Activated T-cell treated with anti-CD3 and anti-CD28 coated beads for 24 hours (primary cell): ENCODE measurements around the gene NDUFB7.
"Not testable (repeated sequence)": the region's sequence is repeated elsewhere in the genome, so short reads cannot be mapped to it uniquely, and the experiment has no call there.

Experiments used
- DNase-seq: peaks from one replicate; pipeline ENCODE4 v3.0.0-alpha.2; 2020; ENCODE audit warnings: low read depth

Gene NDUFB7

GRCh38 chr19:14571695-14572490 is at the start of gene NDUFB7:
TSS of gene NDUFB7 (minus strand) at chr19:14572066. CDS start at chr19:14572000, 66 bp downstream.
- peak; percentile 84 for DNase-seq

DNA sequence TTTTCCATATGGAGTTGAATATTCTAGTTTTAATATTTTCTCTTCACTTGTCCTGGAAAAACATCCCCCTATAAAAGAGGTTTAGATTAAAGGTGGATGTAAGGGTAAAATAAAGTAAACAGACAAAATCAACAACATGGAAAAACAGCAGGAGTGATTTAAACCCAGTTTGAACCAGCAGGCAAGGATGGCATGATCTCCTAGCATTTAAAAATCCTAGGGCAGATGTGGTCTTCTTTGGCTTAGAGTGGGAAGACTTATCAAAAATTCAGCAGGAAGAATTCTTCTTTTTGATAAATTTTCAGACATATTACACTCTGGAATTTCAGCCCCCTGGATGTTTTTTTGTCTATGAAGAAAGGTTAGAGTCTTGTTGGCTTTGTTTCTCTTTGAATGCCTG is 47.5 kb upstream of the NDUFB7 start:
- no peak for DNase-seq

DNA sequence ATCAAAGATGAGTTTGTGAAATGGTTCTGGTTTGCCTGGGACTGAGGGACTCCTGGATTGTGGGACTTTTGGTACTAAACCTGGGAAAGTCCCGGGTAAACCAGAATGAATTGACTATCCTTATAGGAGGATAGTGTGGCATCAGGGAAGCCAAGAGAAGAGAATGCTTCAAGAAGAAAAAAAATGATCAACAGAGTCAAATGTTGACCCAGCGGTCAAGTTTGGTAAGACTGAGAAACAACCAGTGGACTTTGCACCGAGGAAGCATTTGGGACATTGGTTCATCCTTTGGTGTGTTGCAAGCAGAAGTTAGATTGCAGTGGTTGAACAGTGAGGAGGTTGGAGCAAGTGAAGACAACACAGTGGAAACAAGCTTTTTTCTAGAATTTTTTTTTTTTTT is 44.5 kb upstream of the NDUFB7 start:
- no peak for DNase-seq

DNA sequence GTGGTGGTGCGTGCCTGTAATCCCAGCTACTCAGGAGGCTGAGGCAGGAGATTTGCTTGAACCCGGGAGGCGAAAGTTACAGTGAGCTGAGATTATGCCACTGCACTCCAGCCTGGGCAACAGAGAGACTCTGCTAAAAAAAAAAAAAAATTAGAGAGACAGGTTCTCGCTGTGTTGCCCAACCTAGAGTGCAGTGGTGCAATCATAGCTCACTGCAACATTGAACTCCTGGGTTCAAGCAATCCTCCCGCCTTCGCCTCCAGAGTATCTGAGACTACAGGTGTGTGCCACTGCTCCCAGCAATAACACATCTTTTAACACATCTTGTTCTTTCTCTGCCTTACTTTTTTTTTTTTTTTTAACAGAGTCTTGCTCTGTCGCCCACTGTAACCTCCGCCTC is 43.8 kb upstream of the NDUFB7 start:
- DNase-seq = no peak

DNA sequence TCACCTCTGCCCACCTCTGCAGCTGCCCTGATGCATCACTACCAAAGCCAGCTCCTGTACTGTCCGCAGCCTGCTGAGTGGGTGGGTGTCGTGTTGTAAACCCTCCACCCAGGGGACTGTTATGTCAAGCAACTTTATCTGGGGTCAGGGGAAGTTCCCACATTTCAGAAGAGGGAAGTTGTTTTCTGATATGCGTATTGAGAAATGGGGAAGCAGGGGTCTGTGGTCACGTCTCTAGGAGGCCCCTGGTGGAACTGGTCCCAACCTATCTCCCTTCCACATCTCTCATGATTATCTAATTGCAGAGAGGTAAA is 42.2 kb upstream of the NDUFB7 start:
- no peak for DNase-seq

GRCh38 chr19:14613399-14614098 is 41.7 kb upstream of the NDUFB7 start:
- DNase-seq = not testable (repeated sequence)

DNA sequence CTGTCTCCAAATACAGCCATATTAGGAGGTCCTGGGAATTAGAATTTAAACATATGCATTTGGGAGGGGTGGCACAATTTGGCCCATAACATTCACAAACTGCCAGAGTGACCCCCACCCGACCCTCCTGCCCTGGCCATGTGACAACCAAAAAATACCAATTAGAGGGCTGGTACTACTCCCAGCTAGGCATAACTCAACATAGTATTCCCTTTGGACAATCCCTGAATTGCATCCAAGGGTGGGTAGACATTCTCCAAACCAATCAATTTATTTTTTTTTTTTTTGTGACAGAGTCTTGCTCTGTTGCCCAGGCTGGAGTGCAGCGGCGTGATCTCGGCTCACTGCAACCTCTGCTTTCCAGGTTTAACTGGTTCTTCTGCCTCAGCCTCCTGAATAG is 40.8 kb upstream of the NDUFB7 start:
- DNase-seq = no peak

- not testable (repeated sequence) for DNase-seq
Observed at GRCh38 chr19:14612242-14612641, 40.4 kb upstream of the NDUFB7 start.

DNA sequence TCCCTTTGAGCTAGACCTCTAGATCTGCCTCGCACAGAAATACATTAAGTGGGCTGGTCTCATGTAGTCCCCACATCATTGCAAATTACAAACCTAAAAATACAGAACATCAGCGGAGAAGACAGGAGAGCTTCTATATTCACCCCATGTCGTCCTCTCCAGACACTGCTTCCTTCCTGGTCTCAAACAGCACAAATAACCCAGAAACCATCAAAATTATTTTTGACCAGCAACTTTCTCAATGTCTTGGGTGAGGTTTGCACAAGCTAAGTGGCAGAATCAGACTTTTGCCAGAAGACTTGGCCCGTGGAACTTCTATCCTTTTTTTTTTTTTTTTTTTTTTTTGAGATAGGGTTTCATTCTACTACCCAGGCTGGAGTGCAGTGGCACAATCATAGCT is 39.2 kb upstream of the NDUFB7 start:
- DNase-seq = no peak

GRCh38 chr19:14606627-14607026 is 34.8 kb upstream of the NDUFB7 start:
- no peak for DNase-seq

DNA sequence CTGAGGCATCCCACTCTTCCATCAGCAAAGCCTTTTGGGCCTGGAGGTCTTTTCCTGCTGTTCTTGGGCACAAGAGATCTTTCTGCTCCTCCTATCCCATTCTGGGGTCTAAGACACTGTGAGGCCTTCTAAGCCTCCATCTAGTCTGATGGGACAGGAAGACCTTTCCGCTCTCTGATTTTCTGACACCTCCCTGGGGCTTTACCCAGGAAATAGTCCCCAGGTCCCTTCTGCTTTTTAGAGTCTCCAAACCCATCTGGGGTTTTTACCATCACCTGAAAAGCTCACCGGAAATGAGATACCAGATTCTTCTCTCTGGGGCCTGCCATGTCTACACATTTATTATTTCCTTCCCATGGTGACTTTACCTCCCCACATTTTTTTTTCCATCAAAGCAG is 32.1 kb upstream of the NDUFB7 start:
- DNase-seq = no peak

DNA sequence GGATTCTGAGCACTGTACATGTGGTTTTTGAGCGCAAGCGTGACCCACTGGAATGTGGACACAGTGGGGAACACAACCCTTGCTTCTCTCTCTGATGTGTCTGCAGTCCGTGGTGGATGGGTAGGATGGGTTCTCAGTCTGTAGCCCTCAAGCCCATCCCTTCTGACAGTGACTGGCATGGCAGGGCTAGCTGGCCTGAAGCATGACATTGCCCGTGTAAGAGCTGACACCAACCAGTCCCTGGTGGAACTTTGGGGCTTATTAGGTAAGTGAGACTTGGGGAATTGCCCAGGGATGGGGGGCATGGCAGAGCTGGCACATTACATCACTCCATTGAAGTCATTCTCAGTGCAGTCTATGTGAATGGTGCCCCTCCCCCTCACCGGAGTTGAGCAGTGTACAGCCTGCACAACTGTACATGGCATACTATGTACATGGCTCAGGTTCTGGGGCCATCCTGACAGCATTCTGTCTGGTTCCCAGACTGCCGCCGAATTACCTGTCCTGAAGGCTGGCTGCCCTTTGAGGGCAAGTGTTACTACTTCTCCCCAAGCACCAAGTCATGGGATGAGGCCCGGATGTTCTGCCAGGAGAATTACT is 27.8 kb upstream of the NDUFB7 start:
- no peak for DNase-seq

GRCh38 chr19:14595558-14595957 is 23.7 kb upstream of the NDUFB7 start:
- DNase-seq = no peak

DNA sequence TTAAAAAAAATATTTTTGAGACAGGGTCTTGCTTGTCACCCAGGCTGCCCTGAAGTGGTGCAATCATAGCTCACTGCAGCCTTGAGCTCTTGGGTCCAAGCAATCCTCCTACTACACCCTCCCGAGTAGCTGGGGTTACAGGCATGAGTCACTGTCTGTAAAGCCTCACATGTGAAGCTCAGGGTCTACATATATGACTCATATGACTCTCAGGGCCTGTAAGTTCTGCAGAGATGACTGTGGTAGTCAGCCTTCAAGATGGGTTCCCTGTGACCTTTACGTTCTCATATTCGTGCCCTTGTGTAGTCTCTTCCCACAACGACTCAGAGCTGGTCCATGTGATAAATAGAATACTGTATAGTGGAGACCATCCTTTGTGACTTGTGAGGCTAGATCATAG is 17.6 kb upstream of the NDUFB7 start:
- not testable (repeated sequence) for DNase-seq

DNA sequence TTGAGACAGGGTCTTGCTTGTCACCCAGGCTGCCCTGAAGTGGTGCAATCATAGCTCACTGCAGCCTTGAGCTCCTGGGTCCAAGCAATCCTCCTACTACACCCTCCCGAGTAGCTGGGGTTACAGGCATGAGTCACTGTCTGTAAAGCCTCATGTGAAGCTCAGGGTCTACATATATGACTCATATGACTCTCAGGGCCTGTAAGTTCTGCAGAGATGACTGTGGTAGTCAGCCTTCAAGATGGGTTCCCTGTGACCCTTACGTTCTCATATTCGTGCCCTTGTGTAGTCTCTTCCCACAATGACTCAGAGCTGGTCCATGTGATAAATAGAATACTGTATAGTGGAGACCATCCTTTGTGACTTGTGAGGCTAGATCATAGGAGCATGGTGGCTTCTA is 13.3 kb upstream of the NDUFB7 start:
- peak; percentile 41 for DNase-seq

DNA sequence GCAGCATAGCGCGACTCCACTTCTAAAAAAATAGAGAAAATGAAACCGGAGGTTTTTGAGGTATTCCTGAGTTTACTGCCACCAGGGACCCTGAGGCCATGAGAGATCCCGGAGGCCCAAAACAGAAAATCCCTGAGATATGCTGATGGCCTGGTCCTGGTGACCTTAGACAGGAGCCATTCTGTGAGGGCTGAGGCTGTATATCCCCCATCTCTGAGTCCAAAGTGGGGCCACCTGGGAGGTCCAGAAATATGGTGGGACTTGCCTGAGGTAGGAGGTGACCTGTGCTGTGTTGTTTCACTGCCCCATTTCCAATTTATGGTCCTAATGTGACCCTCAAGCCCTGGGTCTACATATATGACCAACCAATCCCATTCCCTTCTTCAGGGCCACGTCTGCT is 12.5 kb upstream of the NDUFB7 start:
- DNase-seq = not testable (repeated sequence)

DNA sequence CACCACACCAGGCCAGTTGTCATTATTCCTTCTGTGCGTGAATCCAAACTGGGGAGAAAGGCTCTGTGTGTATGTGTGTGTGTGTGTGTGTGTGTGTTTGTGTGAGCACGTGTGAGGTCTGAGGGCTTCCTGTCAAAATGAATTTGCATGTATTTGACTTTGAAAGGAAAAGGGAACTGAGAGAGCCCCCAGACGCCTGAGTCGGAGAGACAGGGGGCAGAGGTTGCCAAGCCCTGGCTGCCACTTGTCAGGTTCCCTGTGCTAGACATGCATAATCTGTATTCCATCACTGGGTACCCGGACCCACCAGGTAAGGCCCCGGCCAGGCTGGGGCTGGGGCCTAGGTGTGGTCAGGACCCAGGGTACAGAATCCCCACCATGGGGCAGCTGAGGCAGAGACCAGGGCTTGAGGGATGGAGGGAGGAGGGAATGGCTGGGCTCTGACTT is 11.1 kb upstream of the NDUFB7 start, which contains the start of gene CLEC17A:
Gene CLEC17A (plus strand): TSS at position 191 of the 447 bp plus-strand sequence. CDS start 77 bp downstream, at position 268.
- DNase-seq = no peak

- peak; percentile 48 for DNase-seq
Observed at GRCh38 chr19:14580623-14581237, 8.9 kb upstream of the NDUFB7 start.

- no peak for DNase-seq
Observed at GRCh38 chr19:14577885-14578427, 6.1 kb upstream of the NDUFB7 start.

DNA sequence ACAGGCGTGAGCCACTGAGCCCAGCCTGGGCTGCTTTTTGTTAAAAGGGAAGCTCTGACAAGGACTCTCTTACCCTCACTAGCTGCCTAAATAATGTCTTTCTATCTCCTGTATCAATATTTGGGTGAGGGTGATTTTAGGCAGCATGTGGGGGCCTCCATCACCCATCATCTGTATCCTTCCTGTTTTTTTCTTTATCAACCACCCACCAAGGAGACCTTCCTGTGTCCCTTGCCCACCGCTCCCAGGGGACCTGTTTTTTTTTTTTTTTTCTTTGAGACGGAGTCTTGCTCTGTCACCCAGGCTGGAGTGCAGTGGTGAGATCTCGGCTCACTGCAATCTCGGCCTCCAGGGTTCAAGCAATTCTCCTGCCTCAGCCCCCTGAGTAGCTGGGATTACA is 5.4 kb upstream of the NDUFB7 start:
- no peak for DNase-seq

GRCh38 chr19:14576363-14576762 is 4.5 kb upstream of the NDUFB7 start:
- no peak for DNase-seq

GRCh38 chr19:14575428-14575980 is 3.6 kb upstream of the NDUFB7 start:
- DNase-seq = no peak
